Cardiac fibroblast (primary cell): ENCODE results near the gene KMT5B.

Experiments
- DNase-seq, 2 donors: peaks; one replicate each; pipeline versions ENCODE4 v3.0.0 to v3.0.0-alpha.2; 2010; ENCODE audit warnings: low read depth in 2 of 2
- H3K4me3 ChIP-seq, 2 donors: replicated peaks in 1 of 2; 1 replicate in 1 of 2; 2 replicates in 1 of 2; pipeline ENCODE4 v1.5.1; 2011; ENCODE audit warnings: low read depth in 2 of 2, low read length in 2 of 2, mild to moderate bottlenecking in 2 of 2, moderate library complexity in 1 of 2
- TF ChIP-seq, protein P1 (sequence below): IDR thresholded peaks from one replicate; pipeline ENCODE4 v1.5.1; 2011; ENCODE audit warnings: low read depth, mild to moderate bottlenecking, low read length, inconsistent platforms

KMT5B gene

DNA sequence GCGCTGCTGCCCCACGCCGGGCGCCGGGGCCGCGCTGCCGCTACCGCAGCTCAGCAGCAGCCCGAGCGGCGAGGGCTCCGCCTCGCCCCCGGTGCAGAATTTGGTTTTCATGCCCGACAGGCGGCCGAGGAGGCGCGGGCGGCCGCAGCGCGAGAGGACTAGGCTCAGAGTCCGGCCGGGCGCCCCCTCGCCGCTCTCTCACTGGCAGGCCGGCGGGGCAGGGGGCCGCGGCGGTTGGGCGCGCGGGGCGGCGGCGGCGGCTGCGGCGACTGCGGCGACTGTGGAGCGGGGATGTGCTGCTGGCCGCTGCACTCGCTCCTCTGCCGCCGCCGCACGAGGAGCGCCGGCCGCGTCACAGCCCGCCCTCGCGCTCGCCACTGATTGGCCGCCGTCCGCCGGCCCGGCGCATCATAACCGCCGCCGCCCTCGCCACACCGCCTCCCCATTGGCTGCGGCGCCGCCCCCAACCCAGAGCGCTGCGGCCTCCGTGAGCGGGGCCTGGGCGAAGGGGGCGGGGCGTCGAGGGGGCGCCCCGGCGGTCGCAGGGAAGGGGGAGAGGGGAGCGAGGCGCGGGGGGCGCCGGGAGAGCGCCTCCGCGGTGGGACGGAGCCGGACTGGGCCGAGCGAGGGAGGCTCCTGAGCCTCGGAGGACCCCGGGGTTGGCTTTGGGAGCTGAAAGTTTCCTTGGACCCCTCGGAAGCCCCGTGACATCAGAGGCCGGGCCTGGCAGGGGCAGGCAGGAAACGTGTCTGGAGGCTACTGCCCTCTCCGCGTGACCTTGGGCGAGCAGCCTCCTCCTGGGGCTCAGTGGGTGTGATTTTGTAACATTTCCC, 91.8 kb downstream of the KMT5B start, which contains the start of gene CHKA:
Gene CHKA, minus strand, starts transcription at position 322 of the 833 bp plus-strand sequence. Its CDS starts 211 bp downstream, at position 111.
- H3K4me3 ChIP-seq, result peak within 1 kb of the TSS; percentile 60 to 61
- DNase-seq, result peak; percentile 82 to 95
- TF ChIP-seq, protein P1, sequence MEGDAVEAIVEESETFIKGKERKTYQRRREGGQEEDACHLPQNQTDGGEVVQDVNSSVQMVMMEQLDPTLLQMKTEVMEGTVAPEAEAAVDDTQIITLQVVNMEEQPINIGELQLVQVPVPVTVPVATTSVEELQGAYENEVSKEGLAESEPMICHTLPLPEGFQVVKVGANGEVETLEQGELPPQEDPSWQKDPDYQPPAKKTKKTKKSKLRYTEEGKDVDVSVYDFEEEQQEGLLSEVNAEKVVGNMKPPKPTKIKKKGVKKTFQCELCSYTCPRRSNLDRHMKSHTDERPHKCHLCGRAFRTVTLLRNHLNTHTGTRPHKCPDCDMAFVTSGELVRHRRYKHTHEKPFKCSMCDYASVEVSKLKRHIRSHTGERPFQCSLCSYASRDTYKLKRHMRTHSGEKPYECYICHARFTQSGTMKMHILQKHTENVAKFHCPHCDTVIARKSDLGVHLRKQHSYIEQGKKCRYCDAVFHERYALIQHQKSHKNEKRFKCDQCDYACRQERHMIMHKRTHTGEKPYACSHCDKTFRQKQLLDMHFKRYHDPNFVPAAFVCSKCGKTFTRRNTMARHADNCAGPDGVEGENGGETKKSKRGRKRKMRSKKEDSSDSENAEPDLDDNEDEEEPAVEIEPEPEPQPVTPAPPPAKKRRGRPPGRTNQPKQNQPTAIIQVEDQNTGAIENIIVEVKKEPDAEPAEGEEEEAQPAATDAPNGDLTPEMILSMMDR, result no peak

DNA sequence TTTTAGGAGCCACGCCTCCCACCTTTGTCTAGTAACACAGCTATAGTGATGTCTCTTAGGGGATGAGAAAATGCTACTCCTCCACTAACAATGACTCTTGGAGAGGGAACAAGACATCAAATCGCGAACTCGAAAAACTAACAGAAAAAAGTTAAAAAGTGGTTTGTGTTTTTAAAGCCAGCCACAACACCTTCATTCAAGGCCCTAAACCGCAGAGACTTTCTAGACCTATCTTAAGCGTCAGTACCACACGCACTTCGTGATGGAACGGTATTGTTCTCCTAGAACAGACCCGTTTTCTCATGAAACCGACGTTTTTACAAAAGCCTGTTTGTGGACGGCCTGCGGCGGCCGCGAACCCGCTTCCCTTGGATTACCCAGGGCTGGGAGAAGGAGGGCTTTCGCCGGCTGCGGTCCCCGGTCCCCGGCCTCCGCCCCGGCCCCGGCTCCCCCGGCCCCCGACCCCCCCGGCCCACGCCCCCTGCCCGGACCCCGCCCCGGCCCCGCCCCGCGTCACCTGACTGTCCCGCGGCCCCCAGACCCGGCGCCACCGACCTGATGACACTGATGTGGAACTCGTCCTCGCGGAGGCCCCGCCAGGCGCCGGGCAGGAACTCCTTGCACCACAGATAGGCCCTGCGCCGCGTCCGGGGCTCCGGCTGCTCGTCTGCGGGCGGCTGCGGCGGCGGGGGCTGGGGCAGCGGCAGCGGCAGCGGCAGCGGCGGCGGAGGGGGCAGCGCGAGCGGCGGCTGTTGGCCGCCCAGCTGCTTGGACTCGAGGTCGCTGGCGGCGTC, 92.6 kb downstream of the KMT5B start:
- peak; percentile 38 to 41 for DNase-seq
- TF ChIP-seq, protein P1, result no peak
- H3K4me3 ChIP-seq, result peak overlapping the region; percentile 60

DNA sequence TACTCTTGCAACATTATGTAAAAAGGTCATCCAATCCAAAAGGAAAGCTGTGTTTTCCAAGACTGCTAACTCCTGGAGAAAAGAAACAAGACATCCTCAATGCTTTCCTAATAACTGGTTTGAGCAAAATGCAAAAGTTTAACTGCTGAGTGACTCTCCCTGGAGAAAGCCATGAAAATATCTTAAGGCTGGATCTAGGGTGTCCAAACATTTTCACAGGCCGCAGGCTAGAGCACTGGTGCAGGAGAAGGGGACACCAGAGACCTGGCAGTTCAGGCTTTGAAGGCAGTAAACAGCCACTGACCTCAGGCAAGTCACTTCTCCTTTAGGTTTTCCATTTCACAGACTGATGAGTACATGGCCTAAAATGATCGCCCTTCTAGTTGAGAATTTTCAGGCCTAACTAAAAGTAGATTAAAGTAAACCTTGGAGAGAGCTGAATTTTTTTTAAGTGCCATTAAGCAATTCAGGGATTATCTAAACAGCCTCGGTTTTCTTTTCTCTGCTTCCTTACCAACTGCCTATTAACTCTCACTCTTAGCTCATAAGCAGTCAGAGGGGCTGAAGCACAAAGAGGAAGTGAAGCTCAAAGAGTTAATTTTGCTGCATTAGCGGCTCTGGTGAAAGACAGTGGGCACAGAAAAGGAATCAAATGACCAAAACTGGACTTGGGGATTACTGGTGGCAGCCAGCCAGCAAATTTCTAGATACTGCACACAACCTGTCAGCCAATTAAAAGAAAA, 94.2 kb downstream of the KMT5B start:
- no peak overlapping the region for H3K4me3 ChIP-seq
- peak in 1 of 2 donors; percentile 35 for DNase-seq
- TF ChIP-seq, protein P1, result no peak

DNA sequence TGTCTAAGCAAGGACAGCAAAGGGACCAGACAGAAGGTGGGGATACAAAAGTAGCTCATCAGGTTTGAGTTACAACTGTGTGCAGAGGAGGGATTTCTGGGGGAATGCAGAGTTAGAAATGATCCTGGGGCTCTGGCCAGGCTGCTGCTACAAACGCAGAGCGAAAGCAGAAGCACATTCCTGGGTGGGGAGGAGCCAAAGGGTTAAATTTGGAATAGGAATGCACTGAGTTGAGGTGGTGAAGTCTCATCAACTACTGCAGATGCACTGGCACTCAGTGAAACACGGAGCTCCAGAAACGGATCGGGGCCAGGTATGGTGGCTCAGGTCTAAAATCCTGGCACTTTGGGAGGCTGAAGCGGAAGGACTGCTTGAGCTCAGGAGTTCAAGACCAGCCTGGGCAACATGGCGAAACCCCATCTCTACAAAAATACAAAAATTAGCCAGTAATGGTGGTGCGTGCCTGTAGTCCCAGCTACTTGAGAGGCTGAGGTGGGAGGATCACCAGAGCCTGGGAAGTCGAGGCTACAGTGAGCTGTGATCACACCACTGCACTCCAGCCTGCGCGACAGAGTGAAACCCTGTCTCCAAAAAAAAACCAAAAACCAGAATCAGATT, 95.1 kb downstream of the KMT5B start:
- TF ChIP-seq, protein P1, result no peak
- DNase-seq, result no peak

DNA sequence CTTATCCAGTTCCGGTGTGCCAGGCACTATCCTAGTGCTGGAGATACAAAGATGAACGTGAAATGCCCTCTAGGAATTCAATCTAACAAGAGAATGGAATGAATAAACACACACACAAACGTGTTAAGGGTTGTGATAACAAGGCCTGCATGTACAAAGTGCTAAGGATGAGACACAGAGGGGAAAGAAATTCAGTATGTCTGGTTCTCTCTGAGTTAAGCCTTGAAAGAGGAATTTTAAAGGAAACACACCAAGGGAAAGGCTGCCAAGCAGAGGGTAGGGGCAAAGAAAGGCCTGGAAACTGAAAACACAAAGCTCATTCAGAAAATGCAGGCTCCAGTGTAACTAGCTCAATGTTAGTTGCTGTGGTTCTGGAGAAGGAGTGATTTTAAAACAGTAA, 96.1 kb downstream of the KMT5B start:
- no peak overlapping the region for H3K4me3 ChIP-seq
- DNase-seq, result no peak
- TF ChIP-seq, protein P1, result no peak

More for the DNA sequence above, 95.1 kb downstream of the KMT5B start:
- H3K4me3 ChIP-seq, result no peak overlapping the region

DNA sequence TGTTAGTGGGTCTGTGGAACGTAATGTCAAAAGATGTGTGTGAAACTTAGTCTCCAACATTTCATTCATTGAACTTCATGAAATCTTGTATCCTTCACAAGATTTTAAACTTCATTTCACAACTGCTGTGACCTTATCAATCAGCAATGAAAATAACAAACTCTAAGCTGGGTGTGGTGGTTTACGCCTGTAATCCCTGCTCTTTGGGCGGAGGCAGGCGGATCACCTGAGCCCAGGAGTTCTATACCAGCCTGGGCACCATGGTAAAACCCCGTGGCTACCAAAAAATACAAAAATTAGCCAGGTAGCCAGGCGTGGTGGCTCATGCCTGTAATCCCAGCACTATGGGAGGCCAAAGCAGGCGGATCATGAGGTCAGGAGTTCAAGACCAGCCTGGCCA, 97.0 kb downstream of the KMT5B start:
- no peak for DNase-seq
- no peak overlapping the region for H3K4me3 ChIP-seq
- TF ChIP-seq, protein P1, result no peak
